Hematopoietic multipotent progenitor cell treated with erythropoietin and hydrocortisone succinate and interleukin-3 and kit ligand, for 4 days (in vitro differentiated cells): ENCODE measurements around the gene RNF212B.
"Not testable (repeated sequence)": the region's sequence is repeated elsewhere in the genome, so short reads cannot be mapped to it uniquely, and the experiment has no call there.

ENCODE experiments used
- DNase-seq: peaks from one replicate; pipeline ENCODE4 v3.0.0-alpha.2; 2015

The RNF212B gene, protein sequence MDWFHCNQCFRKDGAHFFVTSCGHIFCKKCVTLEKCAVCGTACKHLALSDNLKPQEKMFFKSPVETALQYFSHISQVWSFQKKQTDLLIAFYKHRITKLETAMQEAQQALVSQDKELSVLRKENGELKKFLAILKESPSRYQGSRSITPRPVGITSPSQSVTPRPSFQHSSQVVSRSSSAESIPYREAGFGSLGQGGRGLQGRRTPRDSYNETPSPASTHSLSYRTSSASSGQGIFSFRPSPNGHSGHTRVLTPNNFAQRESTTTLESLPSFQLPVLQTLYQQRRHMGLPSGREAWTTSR

DNA sequence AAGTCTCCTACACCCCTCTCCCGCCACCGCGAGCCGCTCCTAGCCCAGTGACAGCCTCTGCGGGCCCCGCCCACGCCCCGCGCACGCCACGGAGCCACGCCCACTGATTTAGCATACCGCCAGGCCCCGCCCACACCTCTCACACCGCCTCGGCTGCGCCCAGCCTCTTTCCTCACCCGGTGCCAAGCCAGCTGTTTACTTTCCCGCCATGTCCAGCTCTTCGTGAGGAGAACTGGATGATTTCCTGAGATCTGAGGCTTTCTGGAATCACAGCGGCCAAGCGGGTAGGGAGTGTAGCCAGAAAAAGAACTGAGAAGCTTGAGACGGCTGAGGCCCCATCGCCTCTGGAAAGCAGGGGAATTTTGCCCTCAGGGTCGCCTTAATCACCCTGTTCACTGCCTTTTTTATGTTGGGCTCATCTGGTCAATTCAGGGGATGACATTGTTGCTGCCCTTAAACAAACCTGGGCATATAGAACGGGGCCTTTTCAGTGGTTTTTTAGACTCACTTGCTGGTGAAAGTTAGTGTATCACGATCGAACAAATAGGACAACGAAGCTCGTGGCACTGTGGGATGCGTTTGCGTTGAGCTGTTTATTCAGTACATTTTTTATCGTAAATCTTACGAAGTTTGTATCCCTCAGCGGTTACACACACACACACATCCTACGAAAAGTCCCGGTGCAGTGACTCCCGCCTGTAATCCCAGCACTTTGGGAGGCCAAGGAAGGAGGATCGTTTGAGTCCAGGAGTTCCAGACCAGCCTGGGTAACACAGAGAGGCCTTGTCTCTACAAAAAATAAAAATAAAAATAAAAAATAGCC is at the start of gene RNF212B:
Gene RNF212B, plus strand, starts transcription at position 165 of the 823 bp plus-strand sequence. CDS start 2,410 bp downstream, outside the sequence.
- DNase-seq, result peak; percentile 94

DNA sequence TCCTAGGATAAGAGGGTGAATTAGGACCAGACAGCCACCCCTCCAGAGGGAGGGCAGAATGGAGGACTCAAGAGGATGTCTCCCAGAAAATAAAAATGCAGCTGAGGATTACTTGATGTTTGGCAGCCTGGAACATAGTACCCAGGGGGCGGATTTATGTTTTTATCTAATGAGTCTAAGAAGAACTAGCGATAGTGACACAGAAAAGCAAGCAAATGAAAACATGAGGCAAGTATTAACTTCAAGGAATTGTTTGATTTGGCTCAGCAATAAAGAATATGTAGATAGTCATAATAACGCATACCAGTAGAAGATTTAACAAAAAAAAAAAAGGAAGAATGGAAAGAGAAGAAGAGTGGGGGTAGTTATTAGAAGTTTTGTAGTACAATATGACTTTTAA is 44.3 kb upstream of the RNF212B start:
- no peak for DNase-seq

DNA sequence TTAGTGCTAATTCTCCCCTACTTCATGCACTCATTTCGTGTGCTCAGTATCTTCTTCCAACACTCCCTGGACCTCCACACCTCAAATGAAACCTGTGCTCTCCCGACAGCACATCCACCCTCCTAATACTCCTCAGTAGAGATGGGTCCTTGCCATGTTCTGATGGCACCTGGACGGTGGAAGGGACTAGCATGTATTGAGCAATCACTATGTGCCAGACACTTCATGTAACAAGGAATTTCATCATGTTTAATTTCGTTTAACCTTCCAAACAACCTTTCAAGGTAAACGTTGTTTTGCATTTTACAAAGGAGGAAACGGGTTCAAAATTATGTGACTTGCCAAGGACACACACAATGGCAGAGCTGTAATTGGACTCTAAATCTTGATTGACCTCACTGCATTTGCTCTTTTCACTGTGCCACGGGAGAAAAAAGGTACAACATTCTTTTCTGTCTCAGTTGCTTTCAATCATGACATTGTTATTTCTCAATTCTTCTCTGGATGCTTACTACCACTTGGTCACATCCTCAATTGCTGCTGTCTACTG is 42.1 kb upstream of the RNF212B start:
- DNase-seq, result no peak

DNA sequence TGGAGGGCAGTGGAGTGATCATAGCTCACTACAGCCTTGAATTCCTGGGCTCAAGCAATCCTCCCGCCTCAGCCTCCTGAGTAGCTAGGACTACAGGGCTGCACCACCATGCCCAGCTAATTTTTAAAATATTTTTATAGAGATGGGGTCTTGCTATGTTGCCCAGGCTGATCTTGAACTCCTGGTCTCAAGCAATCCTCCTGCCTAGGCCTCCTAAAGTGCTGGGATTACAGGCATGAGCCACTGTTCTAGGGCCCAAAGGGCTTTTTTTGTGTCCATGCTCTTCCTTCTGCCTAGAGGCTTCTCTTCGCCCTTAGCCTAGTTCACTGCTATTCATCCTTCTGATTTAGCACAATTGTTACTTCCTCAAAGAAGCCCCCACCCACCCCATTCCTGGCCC is 41.2 kb upstream of the RNF212B start:
- not testable (repeated sequence) for DNase-seq

DNA sequence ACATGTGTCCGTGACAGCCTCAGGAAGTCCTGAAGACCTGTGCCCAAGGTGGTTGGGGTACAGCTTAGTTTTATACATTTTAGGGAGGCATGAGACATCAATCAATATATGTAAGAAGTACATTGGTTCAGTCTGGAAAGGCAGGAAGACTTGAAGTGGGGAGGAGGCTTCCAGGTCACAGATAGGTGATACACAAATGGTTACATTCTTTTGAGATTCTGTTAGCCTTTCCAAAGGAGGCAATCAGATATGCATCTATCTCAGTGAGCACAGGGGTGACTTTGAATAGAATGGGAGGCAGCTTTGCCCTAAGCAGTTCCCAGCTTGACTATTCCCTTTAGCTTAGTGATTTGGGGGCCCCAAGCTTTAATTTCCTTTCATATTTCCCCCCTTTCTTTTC is 38.6 kb upstream of the RNF212B start:
- not testable (repeated sequence) for DNase-seq

DNA sequence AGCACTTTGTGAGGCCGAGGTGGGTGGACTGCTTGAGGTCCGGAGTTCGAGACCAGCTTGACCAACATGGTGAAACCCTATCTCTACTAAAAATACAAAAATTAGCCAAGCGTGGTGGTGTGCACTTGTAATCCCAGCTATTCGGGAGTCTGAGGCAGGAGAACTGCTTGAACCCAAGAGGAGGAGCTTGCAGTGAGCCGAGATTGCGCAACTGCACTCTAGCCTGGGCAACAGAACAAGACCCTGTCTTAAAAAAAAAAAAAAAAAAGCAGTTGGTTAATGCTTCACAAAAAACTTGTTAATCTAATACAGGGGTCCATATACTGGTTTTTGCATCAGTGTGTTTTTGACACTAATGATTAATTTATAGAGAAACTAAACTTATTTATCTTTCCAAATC is 35.7 kb upstream of the RNF212B start:
- DNase-seq, result no peak

DNA sequence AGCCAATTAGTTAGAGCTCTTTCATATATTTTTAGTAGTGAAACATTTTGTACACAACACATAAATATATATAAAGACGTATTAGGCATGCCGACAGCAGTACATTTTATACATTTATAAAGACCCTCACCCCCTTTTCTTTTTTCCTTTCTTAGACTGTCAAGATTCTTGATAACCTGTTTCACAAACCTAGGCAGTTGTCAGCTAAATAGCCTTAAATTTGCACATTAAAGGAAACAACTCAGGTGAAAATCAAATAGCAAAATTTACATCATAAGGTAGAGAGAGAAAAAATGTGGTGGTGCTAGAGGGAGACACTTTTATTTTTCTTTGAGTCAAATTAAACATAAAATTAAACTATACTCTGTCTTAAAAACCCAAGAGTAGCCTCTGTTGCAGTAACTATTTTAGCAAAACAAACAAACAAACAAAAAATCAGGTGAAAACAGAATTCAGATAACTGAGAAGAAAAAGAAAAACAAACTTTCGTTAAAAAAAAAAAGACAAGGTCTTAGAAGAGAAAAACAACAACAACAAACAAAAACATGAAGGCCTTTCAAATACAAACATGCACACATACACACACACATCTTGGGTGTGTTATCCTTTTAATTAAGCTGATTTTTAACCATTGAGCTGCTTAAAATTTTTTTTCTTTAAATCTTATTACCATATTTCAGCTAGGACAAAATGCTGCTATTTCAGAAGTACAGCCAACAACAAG is 31.2 kb upstream of the RNF212B start:
- no peak for DNase-seq

DNA sequence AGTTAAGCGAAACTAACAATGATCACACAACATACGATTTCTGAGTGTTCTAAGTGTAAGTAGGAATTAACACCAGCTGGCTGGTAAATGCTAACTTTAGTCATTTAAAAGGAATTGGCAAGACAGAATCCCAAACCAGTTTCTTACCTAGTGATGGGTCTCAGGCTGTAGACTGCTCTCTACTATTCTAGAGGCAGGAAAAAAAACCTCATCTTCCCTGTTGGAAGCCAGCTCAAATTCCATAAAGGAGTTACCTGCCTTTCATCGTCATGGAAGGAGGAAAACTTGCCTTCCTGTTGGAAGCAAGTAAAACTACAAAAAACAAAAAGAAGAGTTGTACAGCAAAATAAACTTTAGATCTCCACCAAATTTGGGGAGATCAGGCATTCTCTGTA is 30.6 kb upstream of the RNF212B start:
- DNase-seq, result no peak

DNA sequence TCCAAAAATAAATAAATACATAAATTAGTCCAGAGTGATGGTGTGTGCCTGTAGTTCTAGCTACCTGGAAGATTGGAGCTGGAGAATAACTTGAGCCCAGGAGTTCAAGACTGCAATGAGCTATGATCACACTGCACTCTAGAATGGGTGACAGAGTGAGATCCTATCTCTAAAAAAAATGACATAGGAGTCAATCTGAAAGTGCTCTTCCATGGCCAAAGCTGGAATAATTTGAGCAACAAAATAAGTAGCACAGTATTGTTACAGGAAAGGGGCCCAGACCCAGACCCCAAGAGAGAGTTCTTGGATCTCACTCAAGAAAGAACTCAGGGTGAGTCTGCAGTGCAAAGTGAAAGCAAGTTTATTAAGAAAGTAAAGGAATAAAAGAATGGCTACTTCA is 29.4 kb upstream of the RNF212B start:
- DNase-seq, result no peak

DNA sequence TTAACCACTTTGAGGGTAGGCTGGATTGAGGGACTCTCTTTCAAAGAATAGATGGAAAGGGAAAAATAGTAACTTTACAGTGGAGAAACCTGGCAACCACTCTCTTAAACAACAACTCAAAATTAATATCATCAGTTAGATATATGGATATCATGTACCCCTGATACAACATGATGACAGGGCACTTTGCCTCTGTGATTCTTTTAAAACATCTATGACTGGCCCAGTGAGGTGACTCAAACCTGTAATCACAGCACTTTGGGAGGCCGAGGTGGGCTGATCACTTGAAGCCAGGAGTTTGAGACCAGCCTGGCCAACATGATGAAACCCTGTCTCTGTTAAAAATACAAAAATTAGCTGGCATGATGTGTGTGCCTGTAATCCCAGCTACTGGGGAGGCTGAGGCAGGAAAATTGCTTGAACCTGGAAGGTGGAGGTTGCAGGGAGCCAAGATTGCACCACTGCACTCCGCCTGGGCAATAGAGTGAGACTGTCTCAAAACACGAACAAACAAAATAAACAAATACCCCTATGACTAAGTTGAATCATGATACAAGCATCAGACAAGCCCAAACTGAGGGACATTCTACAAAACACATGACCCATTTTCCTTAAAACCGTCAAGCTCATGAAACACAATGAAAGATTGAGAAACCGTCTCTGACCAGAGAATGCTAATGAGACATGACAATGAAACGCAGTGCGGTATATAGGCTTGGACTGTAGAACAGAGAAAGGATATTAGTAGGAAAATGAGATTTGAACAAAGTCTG is 27.9 kb upstream of the RNF212B start:
- DNase-seq, result no peak

DNA sequence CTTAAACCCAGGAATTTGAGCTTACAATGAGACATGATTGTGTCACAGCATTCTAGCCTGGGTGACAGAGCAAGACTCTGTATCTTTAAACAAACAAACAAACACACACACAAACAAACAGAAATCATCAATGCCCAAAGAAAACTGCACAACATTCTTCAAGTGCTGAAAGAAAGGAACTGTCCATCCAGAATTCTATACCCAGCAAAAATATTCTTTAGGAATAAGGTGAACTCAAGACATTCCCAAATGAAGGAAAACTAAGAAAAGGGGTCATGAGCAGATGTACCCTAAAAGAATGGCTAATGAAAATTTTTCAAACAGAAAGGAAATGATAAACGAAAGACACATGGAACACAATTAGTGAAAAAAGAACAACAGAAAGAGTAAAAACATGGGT is 22.3 kb upstream of the RNF212B start:
- no peak for DNase-seq

DNA sequence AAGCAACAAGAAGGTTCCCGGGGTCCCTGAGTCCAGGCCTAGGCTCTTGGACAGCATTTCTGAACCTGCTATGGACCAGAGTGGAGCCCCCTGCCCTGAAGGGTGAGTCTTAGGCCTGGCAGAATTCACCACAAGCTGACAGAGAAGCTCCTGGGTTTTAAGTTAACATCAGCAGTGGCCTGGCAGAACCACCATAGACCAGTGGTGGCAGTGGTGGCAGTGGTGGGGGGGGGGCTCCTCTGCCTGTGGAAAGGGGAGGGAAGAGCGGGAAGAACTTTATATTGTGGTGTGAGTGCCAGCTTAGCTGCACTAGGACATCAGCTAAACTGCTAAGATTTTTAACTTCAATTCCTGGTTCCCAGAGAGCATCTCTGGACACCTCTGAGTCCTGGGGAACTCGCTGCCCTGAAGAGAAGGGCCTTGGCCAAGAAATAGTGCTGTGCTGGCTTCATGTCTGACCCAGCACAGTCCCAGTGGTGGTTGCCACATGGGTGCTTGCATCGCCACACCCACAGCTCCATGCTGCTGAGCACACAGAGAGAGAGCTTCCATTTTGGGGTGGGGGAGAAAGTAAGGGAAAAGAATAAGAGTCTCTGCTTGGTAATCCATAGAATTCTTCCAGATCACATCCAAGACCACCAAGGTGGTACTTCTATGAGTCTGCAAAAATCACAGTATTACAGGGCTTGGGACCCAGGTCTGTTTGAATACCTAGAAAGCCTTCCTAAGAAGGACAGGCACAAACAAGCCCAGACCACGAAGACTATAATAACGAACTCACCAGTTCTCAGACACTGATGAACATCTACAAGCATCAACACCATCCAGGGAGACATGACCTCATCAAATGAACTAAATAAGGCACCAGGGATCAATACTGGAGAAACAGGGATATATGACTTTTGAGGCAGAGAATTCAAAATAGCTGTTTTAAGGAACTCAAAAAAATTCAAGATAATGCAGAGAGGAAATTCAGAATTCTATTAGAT is 20.4 kb upstream of the RNF212B start:
- no peak for DNase-seq

DNA sequence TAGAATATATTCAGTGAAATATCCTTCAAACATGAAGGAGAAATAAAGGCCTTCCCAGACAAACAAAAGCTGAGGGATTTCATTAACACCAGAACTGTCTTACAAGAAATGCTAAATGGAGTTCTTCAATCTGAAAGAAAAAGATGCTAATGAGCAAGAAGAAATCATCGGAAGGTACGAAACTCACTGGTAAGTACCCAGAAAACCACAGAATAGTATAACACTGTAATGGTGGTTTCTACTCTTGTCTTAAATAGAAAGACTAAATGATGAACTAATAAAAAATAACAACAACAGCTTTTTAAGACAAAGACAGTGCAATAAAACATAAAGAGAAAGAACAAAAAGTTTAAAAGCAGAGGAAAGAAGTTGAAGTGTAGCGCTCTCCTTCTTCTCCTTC is 18.7 kb upstream of the RNF212B start:
- no peak for DNase-seq

DNA sequence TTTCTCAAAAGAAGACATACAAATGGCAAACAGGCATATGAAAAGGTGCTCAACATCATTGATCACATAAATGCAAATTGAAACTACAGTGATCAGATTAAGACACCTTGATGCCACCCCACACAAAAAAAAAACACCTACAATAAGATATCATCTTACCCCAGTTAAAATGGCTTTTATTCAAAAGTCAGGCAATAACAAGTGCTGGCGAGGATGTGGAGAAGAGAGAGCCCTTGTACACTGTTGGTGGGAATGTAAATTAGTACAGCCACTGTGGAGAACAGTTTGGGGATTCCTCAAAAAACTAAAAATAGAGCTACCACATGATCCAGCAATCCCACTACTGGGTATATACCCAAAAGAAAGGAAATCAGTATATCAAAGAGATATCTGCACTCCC is 12.8 kb upstream of the RNF212B start:
- not testable (repeated sequence) for DNase-seq

DNA sequence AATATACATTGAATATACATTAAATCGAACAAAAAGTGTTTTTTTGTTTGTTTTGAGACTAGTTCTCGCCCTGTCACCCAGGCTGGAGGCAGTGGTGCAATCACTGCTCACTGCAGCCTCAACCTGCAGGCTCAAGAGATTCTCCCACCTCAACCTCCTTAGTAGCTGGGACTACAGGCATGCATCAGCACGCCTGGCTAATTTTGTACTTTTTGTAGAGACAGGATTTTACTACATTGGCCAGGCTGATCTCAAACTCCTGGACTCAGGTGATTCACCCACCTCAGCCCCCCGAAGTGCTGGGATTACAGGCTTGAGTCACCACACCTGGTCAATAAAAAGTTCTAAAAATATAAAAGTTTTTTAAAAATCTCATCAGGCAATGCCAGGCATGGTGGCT is 10.2 kb upstream of the RNF212B start:
- no peak for DNase-seq

DNA sequence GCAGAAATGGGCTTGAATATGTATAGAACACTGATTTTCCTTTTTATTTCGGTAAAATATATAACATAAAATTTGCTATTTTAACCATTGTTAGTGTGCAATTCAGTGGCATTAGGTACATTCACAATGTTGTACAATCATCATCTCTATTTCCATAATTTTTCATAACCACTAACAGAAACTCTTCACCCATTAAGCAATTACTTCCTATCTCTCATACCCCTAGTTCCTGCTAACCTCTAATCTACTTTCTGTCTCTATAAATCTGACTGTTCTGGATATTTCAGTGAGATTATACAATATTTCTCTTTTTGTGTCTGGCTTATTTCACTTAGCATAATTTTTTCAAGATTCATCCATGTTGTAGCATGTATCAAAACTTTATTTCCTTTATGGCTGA is 8.9 kb upstream of the RNF212B start:
- peak; percentile 39 for DNase-seq

DNA sequence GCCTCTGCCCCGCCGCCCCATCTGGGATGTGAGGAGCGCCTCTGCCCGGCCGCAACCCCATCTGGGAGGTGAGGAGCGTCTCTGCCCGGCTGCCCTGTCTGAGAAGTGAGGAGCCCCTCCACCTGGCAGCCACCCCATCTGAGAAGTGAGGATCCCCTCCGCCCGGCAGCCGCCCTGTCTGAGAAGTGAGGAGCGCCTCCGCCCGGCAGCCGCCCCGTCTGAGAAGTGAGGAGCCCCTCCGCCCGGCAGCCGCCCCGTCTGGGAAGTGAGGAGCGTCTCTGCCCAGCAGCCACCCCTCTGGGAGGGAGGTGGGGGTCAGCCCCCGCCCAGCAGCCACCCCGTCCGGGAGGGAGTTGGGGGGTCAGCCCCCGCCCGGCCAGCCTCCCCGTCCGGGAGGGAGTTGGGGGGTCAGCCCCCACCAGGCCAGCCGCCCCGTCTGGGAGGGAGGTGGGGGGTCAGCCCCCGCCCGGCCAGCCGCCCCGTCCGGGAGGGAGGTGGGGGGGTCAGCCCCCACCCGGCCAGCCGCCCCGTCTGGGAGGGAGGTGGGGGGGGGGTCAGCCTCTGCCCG is 5.4 kb upstream of the RNF212B start:
- DNase-seq, result not testable (repeated sequence)

DNA sequence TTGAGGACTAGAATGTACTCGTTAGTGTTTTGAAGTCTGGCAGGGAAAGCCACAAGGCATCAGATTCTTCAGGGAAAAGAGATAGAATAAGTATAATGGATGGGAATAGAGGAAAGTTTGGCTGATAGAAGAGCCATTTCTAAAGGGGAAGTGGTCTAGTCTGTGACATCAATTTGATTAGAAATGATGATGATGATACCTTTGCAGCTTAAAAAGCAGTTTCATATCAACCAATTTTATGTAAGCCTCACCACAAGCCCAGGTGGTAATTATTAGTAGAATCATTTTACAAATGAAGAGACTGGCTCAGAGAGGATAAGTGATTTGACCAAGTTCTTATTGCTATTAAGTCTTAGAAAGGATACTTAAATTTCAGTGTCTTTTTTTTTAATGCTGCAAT is 2.9 kb downstream of the RNF212B start:
- DNase-seq, result no peak

DNA sequence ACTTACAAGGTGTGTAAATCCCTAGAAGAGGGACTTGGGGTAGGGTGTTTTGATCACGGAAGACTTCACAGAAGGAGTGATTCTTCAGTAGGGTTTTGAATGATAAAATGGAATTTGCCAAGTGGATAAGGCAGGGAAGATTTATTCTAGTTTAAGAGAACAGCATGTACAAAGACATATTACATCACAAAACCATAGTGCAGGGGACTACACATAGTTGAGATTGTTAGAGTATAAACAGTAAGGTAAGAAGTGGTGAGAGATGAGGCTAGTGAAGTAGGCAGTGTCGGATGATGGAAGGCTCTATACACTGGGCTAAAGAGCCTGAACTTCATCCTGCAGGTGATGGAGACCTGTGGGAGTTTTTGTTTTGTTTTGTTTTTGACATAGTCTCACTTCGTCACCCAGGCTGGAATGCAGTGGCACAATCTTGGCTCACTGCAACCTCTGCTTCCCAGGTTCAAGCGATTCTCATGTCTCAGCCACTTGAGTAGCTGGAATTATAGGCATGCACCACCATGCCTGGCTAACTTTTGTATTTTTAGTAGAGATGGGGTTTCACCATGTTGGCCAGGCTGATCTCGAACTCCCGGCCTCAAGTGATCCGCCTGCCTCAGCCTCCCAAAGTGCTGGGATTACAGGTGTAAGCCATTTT is 3.5 kb downstream of the RNF212B start:
- not testable (repeated sequence) for DNase-seq

DNA sequence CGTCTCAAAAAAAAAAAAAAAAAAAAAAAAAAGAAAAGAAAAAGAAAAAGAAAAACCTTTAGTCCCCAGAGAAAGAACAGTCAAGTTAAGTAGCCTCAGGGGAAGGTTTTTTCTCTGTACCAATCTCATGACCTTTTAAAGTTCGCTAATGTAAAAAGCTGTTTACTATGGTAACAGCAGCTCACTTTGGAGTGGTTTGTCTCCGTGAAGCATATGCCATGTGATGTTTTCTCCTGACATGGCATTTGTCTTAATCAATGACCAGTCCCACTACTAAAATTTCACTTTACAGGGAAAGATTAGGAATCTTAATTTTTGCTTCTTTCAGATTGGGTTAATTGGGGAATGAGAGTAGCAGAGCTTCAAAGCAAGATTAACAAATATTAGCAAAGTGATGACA is 4.3 kb downstream of the RNF212B start:
- DNase-seq, result no peak
